Bronchial epithelial cell (primary cell): Measurements from ENCODE around the gene CAPZA1. TPM values are rescaled to one million over a fixed set of nuclear protein-coding genes. Genes with fewer than 3 reads are reported as not detected.
A peak's percentile ranks its signal among the peaks of the same experiment; 100 is the strongest.

Source experiments
- DNase-seq: peaks from one replicate; pipeline ENCODE4 v3.0.0-alpha.2; 2010; ENCODE audit warnings: low read depth
- FAIRE-seq: peaks from 2 replicates; lab custom pipeline; 2011; peaks lifted over from hg19 to GRCh38; lab: Jason Lieb, UNC
- H3K27me3 ChIP-seq: 2 replicates; pipeline ENCODE4 v1.5.1; 2011; ENCODE audit warnings: low read length; ENCODE audit not compliant: control insufficient read depth, insufficient read depth
- H3K36me3 ChIP-seq: 2 replicates; pipeline ENCODE4 v1.5.1; 2011; ENCODE audit warnings: low read length; ENCODE audit not compliant: control insufficient read depth, insufficient read depth
- H3K4me3 ChIP-seq: 2 replicates; pipeline ENCODE4 v1.5.1; 2011; ENCODE audit warnings: mild to moderate bottlenecking, low read depth, low read length, control low read depth
- CTCF ChIP-seq: IDR thresholded peaks from 2 replicates; pipeline ENCODE4 v1.5.1; 2011; ENCODE audit warnings: mild to moderate bottlenecking, moderate library complexity, low read length, control low read depth, inconsistent platforms; ENCODE audit not compliant: insufficient read depth, severe bottlenecking
- total RNA-seq: library from RNA; depleted of rRNA; stranded (reverse); fragments of >200 nt; gene quantifications from 2 replicates; pipeline ENCODE4 v1.2.1, GENCODE V29; 2014

CAPZA1 gene
- total RNA-seq, 1 donor from 2014 or later: 265 TPM

DNA sequence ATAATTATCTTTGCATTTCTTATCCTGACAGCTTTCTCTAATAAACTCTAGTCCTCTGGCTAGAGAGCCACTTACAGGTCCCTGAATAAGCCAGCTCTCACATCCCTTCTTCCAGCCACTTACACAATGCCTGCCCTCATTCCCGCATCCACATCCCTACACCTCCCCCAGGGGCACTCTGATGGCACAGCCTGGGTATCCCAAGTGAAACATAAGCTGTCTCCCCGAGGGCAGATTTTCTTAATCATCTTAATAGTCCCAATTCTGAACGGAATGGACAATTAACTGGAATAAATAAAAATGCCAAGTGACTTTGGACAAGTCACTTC, 82.4 kb downstream of the CAPZA1 start:
- DNase-seq: no peak
- Histone ChIP-seq H3K36me3 (peaks cover 31% of the 10 kb centered on the region), H3K4me3 (no peak overlapping the region), H3K27me3 (no peaks in the 10 kb centered on the region)
- no peak for TF ChIP-seq CTCF
- FAIRE-seq: no peak

DNA sequence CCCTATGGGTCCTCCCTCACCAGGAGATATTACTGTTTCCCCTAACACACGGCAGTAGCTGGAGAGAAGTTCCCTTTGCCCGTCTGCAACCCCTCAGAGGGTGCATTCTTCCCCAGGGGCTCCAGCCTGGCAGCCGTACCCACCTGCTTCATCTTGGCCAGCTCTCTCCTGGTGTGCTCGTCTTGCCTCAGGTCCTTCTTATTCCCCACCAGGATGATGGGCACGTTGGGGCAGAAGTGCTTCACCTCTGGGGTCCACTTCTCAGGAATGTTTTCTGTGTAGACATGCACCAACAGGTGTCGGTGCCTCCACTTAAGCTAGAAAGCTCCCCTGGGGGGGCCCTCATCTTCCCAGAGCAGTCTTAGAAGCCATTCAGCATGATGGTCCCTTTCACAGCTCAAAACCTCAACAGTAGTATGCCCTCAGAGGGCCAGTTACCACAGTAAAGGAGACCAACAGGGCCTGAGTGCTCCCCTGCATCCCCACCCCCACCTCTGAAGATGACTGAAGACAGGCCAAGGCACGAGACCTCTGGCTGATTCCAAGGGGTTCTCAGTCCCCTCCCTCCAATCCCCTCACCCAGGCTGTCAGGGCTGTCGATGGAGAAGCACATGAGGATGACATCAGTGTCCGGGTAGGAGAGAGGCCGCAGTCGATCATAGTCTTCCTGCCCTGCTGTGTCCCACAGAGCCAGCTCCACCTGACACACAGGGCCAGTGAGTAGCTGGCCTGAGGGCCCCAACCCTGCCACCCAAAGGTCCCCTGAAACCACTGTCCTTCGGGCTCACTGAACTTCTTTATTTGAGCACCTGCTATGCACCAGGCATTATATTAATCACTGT, 83.0 kb downstream of the CAPZA1 start:
- FAIRE-seq: no peak
- no peak for DNase-seq

GRCh38 chr1:112703706-112704105, 84.1 kb downstream of the CAPZA1 start:
- DNase-seq (no peak), FAIRE-seq (no peak)
- no peak for TF ChIP-seq CTCF
- Histone ChIP-seq H3K4me3 (no peak overlapping the region), H3K27me3 (no peaks in the 10 kb centered on the region), H3K36me3 (peaks cover 25% of the 10 kb centered on the region)

More for the DNA sequence above, 83.0 kb downstream of the CAPZA1 start:
- H3K27me3 ChIP-seq: no peaks in the 10 kb centered on the region
- no peak overlapping the region for H3K4me3 ChIP-seq
- peaks cover 31% of the 10 kb centered on the region for H3K36me3 ChIP-seq
- no peak for TF ChIP-seq CTCF

GRCh38 chr1:112704391-112704933, 84.8 kb downstream of the CAPZA1 start:
- H3K4me3 ChIP-seq: peak overlapping the region; percentile 88
- no peak for DNase-seq
- no peak for FAIRE-seq

DNA sequence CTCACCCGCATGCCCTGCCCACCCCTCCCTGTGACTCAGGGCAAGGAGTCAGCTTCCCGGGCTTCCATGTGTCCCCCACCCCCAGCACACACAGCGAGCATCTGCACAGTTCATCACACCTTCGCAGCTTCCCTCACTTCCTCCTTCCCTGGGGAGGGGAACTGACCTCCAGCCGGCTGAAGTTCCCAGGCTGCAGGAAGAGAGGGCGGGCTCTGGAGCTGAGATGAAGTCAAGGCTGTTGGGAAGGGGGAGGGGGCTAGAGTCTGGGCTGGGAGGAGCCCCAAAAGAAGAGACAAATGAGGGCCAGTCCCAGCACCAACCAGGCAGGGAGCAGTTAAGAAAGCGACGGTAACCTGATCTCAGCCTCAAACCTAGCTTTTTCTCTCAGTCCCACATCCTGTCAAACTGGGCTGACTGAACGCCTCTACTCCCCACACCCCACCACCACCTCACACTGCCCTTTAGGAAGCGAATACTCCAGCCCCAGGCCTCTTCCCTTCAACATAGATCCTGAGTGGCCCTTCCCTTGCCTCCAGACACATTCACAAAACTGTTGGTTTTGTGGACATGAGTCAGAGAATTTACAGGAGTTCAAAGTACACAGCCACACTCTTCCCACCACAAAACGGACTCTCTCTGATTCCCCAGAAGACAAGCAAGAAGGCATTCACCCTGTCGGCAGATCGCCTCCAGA, 85.4 kb downstream of the CAPZA1 start:
- H3K36me3 ChIP-seq: peaks cover 25% of the 10 kb centered on the region
- no peaks in the 10 kb centered on the region for H3K27me3 ChIP-seq
- peak overlapping the region; percentile 88 for H3K4me3 ChIP-seq
- FAIRE-seq: no peak
- peak; percentile 98 for DNase-seq
- TF ChIP-seq CTCF: no peak

More at GRCh38 chr1:112704391-112704933, 84.8 kb downstream of the CAPZA1 start:
- no peak for TF ChIP-seq CTCF
- Histone ChIP-seq H3K27me3 (no peaks in the 10 kb centered on the region), H3K36me3 (peaks cover 25% of the 10 kb centered on the region)
